Tongue (tissue), 2 donors: ENCODE data around the gene SRRM3. TPM values are rescaled to one million over a fixed set of nuclear protein-coding genes. Genes with fewer than 3 reads are reported as not detected.
"Not testable (repeated sequence)": the region's sequence is repeated elsewhere in the genome, so short reads cannot be mapped to it uniquely, and the experiment has no call there.

Source experiments
- DNase-seq: peaks from one replicate; pipeline ENCODE4 v3.0.0-alpha.2; 2015
- total RNA-seq: library from RNA; depleted of rRNA; stranded (reverse); fragments of >200 nt; gene quantifications from one replicate; pipeline ENCODE4 v1.2.3, GENCODE V29; 2014

The SRRM3 gene
- total RNA-seq, 1 donor from 2014 or later: 0.62 TPM

- peak; percentile 94 for DNase-seq
Measured at GRCh38 chr7:76291351-76292212, 89.9 kb downstream of the SRRM3 start.

- DNase-seq: no peak
Measured at GRCh38 chr7:76292213-76292573, 90.5 kb downstream of the SRRM3 start.

- DNase-seq: not testable (repeated sequence)
Measured at GRCh38 chr7:76292911-76293310, 91.2 kb downstream of the SRRM3 start.

- no peak for DNase-seq
Measured at GRCh38 chr7:76293407-76293901, 91.8 kb downstream of the SRRM3 start.

- DNase-seq: peak; percentile 97
Measured at GRCh38 chr7:76294344-76295024, 92.8 kb downstream of the SRRM3 start.

- DNase-seq: peak; percentile 69
Measured at GRCh38 chr7:76296743-76297740, 95.3 kb downstream of the SRRM3 start.

- DNase-seq: no peak
Measured at GRCh38 chr7:76300166-76300731, 98.6 kb downstream of the SRRM3 start.

GRCh38 chr7:76301000-76301399 is 99.3 kb downstream of the SRRM3 start:
- DNase-seq: no peak

GRCh38 chr7:76302347-76303201 is 100.9 kb downstream of the SRRM3 start, which contains the start of gene HSPB1:
HSPB1 (plus strand) TSS chr7:76302673; CDS start chr7:76302713, 40 bp downstream.
- DNase-seq: peak; percentile 98

GRCh38 chr7:76303202-76304147 is 101.8 kb downstream of the SRRM3 start:
- DNase-seq: peak; percentile 98

- peak; percentile 69 for DNase-seq
Measured at GRCh38 chr7:76304888-76305375, 103.2 kb downstream of the SRRM3 start.

- DNase-seq: not testable (repeated sequence)
Measured at GRCh38 chr7:76308874-76309273, 107.2 kb downstream of the SRRM3 start.

- DNase-seq: not testable (repeated sequence)
Measured at GRCh38 chr7:76309341-76310101, 107.8 kb downstream of the SRRM3 start.

GRCh38 chr7:76310102-76310957 is 108.6 kb downstream of the SRRM3 start:
- DNase-seq: peak; percentile 97

GRCh38 chr7:76311838-76312237 is 110.1 kb downstream of the SRRM3 start:
- not testable (repeated sequence) for DNase-seq

- peak; percentile 97 for DNase-seq
Measured at GRCh38 chr7:76314042-76314721, 112.5 kb downstream of the SRRM3 start.

- not testable (repeated sequence) for DNase-seq
Measured at GRCh38 chr7:76314740-76315139, 113.0 kb downstream of the SRRM3 start.
